GM21529 (cell line): ENCODE data around the gene LITAF.
"Not testable (repeated sequence)": the region's sequence is repeated elsewhere in the genome, so short reads cannot be mapped to it uniquely, and the experiment has no call there.

Experiments used
- ATAC-seq: cut with Tn5 transposase; IDR thresholded peaks from one replicate; pipeline ENCODE4 v1.9.1; 2021; ENCODE audit not compliant: unreplicated experiment

Gene LITAF

DNA sequence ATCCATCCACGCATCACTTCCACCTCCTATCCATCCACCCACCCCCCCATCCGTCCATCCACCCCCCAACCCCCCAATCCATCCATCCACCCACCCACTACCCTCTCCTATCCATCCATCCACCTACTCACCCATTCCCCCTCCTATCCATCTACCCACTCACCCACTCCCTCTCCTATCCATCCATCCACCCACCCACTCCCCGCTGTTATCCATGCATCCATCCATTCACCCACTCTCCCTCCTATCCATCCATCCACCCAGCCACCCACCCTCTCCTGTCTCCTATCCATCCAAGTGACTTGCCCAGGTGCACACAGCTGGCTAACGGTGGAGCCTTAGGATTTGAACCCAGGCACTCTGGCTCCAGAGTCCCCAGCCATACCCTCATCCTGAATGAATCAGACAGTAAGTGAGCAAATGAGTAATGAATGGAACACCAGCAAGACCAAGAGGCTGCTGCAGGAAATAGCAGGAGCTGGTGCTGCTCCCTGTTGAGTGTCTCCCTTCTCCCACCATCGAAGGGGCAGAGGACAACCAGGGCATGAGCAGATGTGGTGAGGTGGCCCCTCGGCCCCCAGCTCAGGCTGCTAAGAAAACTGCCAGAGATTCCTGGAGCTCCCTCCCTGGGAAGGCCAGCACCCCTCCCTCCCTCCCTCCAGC is 62.5 kb downstream of the LITAF start:
- ATAC-seq, result no peak

DNA sequence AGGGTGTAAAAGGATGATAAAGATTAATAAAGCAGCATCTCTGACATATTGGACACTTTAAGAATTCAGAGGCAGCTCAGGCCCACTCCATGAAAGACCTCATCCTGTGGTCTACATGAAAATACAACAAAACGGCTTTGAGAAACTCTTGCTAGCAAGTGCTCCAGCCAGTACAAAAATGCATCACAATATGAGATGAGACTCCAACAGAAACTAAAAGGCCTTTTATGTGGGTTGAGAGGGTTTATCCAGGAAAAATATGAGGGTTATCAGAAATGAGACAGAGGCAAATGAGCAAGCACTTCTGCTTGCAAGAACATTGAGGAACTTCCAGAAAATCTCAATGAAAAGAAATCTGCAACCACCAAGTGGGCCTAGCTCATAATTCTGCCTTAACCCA is 65.7 kb downstream of the LITAF start:
- ATAC-seq, result no peak

DNA sequence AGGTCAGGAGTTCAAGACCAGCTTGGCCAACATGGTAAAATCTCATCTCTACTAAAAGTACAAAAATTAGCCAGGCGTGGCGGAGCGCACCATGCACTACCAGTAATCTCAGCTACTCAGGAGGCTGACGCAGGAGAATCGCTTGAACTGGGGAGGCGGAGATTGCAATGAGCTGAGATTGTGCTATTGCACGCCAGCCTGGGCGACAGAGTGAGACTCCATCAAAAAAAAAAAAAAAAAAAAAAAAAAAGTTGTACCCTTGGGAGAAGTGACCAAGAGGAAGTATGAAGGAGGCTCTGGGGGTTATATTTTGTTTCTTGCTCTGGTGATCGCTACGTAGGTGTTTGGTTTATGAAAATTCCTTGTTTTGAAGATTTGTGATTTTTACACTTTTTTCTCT is 66.3 kb downstream of the LITAF start:
- no peak for ATAC-seq

DNA sequence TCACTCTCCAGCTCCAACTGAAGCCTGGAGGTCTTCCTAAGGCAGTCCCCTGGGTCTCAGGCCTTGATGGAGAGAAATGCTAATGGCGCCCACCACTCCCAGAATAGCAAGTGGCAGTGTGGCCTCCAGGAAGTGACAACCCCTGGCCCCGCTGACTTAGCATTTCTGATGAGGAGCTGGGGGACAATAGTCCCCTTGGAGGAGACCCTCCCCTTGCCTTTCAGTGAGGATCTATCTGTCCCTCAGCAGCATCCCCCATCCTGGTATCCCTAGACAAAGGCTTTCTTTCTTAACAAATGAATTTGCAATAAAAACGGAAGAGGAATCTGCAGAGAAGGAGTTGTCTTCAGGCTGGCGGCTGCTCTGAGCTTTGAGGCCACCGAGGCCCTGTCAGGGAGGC is 68.8 kb downstream of the LITAF start:
- ATAC-seq, result no peak

DNA sequence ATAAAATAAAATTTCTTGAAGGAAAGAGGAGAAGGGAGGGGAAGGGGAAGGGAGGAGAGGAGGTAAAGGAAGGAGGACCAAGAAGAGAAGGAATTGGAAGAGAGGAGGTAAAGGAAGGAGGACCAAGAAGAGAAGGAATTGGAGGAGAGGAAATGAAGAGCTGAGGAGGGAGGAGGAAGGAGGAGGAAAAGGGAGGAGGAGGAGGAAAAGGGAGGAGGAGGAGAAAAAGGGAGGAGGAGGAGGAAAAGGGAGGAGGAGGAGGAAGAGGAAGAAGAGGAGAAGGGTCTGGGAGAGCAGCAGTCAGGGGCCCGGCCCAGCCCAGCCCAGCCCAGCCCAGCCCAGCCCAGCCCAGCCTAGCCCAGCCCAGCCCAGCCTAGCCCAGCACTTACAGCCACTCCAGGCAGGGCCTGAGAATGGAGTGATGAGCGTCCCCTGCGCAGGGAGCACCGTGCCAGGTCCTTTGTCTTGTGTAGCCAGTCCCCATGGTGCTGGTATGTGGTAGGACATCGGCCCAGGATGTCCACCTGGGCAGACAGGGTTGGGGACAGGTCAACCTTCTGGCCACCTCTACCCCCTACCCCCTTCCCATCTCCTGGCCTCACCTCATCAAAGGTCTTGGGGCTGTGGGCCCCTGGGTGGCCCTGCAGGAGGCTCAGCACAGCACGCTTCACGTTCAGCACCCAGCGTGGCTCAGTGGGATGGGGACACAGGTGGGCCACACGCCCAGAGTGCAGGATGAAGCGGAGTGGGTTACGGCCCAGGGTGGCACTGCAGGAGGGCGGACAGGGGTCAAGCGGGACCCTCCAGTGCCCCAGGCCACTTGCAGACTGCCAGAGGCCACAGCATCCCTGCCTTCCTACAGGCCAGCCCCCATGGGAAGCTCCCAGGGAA is 70.9 kb downstream of the LITAF start:
- no peak for ATAC-seq

DNA sequence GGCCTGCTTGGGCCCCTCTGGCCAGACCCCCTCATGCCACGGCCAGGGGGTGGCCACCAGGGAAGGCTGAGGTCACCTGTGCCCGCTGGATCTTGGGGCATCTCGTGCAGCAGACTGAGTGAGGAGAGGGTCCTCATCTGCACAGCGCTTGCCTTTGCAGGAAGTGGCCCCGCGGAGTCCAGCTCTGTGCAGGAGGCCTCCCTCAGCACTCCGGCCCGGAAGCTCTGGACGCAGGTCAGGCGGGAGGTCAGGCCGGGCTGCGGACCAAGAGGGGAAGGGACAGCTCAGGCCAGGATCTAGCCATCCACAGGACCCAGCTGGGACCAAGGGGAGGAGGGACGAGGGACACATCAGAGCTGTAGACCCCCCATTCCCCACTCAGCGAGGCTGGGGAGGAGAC is 72.4 kb downstream of the LITAF start:
- no peak for ATAC-seq

DNA sequence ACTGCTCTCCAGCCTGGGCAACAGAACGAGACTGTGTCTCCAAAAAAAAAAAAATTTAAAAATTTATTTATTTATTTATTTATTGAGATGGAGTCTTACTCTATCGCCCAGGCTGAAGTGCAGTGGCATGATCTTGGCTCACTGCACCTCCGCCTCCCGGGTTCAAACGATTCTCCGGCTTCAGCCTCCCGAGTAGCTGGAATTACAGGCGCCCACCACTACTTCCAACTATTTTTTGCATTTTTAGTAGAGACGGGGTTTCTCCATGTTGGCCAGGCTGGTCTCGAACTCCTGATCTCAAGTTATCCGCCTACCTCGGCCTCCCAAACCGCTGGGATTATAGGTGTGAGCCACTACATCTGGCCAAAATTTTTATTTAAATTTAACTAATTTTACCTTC is 73.4 kb downstream of the LITAF start:
- ATAC-seq, result not testable (repeated sequence)

DNA sequence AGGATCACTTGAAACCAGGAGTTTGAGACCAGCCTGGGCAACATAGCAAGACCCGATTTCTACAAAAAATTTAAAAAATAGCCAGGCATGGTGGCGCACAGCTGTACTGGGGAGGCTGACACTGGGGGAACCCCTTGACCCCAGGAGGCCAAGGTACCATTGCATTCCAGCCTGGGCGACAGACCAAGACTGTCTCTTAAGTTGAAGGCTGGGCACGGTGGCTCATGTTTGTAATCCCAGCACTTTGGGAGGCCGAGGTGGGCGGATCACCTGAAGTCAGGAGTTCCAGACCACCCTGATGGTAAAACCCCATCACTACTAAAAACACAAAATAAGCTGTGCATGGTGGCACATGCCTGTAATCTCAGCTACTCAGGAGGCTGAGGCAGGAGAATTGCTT is 74.9 kb downstream of the LITAF start:
- no peak for ATAC-seq

DNA sequence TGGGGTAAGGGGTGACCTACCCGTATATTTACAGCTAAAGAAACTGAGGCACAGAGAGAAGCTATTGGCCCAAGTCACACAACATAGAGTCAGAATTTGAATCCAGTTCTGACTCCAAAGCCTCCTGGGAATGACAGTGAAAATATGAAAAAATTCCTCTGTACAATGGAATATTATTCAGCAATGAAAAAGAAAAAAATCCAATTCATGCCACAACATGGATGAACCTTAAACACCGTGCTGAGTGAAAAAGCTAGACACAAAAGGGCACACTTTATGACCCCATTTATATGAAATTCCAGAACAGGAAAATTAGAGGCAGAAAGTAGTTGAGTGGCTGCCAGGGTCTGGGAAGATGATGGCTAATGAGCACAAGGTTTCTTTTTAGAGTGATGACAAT is 75.4 kb downstream of the LITAF start:
- ATAC-seq, result no peak

DNA sequence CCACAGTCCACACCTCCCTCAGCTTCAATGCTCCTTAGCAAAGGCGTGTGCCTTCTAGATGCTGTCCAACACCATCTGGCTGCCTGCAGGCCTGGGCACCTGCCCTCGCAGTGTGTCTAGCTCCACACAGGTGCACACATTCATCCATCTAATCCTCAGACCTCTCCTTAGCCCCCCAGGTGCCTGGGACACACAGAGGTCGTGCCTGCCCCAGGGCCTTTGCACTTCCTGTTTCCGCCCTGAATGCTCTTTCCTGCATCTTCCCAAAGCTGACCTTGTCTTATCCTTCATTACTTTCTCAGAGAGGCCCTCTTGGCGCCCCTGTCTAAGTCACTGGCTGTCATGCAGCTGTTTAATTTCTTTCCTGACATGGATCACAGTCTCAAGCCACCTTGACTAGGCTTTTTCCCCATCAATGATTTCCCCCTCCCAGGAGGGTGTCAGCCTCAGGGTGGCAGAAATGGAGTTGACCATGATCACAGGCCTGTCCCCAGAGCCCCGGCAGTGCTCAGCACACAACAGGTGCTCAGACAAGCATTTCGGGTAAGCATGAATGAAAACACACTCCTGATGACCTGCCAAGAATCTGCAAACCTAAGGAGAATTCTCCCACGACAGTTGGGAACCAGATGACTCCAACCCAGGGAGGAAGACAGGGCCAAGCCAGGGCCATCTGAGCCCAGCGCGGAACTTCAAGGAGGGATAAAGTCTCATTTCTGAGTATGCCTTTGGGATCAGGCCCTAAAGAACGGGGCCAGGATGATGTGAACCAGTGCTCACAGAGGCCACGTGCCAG is 76.3 kb downstream of the LITAF start:
- ATAC-seq, result no peak

DNA sequence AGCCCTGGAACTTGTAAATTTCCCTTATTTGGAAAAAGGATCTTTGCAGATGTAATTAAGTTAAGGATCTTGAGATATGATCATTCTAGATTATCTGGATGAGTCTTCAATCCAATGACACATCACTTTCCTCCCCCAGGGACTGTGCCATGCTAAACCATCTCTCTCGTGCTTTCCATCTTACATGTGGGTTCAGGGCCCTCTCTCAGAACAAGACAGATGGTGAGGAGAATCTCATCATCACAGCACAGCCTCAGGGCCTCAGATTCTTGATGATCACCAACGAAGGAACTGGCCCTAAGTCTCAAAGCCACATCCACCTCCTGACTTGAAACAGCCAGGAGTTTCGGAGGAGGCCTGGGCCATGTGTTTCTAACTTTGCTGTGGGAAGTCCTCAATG is 78.7 kb downstream of the LITAF start:
- no peak for ATAC-seq

DNA sequence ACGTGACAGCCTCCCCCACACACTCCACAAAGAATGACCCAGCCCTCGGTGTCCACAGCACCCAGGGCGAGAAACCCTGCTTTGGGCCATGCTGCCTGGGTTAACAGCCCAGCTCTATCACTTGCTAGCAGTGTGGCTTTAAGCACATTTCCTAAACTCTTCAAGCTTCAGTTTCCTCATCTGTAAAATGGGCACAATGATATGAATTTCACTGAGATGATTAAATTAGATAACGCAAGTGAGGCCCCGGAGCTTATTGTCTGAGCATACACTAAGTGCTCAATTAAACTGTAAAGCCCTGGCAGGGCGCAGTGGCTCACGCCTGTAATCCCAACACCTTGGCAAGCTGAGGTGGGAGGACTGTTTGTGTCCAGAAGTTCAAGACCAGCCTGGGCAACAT is 79.4 kb downstream of the LITAF start:
- ATAC-seq, result no peak

DNA sequence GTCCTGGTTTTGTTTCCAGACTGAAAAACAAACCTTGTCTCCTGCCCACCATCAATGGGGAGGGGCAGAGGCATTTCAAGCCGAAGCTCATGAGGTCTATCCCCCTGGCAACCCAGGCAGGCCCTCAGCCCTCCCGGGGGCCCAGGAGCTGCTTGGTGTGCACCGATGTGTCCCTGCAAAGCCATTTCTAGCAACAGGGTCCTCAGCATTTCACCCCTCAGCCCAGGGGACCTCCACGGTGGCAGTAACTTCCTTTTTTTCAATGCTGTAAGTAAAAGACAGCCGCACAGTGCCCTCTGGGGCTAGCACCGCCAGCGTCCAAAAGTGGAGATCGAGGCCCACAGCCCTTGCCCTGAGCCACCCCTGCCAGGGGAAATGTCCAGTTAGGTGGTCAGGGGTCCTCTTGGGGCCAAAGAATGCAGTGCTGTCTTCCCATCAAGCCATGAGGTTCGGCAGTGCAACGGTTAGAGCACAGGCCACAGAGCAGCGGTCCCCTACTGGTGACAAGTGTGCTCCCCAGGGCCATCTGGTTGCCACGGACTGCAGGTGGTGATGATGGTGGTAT is 79.9 kb downstream of the LITAF start:
- ATAC-seq, result no peak

DNA sequence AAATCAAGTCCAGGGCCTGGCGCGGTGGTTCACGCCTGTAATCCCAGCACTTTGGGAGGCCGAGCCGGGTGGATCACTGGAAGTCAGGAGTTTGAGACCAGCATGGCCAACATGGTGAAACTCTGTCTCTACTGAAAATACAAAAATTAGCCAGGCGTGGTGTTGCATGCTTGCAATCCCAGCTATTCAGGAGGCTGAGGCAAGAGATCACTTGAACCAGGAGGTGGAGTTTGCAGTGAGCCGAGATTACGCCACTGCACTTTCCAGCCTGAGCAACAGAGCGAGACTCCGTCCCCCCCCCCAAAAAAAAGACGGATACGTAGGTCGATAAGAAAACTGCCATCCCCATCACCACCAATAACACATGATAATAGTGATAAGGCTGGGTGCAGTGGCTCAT is 82.5 kb downstream of the LITAF start:
- not testable (repeated sequence) for ATAC-seq

DNA sequence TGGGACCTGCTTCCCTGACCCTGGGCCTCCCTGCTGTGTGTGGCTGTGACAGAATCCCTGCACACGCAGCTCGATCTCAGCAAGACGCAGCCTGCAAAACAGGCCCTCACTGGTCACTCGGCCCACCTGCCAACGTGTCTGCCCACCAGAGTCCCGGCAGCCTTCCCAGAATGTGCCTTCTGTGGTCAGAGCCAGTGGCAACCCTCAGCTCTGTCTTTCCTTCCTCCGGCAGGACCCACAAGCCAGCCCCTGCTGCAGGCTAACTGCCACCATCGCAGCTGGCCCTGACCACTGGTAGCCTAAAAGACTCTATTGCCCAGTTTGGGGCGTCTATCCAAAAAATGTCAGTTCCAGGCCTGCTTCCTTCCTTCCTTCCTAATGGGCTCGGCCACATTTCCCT is 83.2 kb downstream of the LITAF start:
- no peak for ATAC-seq

DNA sequence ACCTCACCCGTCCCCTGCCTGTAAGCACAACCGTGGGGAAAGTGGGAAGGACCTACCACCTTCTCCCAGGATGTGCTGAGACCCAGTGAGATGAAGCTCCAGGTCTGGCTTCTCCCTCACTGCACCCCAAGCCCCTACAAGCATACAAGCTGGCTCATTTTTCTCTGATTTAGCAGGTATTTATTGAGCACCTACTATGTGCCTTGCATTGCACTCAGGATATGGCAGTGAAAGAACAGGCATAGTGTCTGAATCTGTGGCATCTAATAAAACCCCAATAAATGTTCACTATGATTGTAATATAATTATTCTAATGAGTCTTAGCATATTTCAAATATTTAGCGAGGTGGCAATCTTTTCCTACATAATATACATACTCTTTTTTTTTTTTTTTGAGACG is 84.5 kb downstream of the LITAF start:
- ATAC-seq, result no peak

DNA sequence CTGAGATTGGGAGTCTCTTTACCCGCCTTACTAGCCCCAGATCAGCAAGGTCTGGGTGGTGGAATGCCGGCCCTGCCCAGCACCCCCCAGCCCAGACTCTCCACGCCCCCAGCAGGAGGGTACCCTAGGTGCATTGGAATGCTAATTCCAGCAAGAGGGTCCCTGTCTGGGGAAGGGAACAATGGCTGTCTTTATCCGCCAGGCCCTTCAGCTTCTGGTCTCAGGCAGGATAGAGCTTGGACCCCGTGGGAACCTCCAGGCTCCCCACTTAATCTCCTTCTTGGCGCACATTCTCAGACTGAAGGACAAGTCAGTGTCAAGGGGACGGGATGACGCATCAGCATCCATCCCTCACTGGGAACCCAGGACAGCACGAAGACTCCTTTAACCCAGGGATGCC is 85.1 kb downstream of the LITAF start:
- ATAC-seq, result no peak

DNA sequence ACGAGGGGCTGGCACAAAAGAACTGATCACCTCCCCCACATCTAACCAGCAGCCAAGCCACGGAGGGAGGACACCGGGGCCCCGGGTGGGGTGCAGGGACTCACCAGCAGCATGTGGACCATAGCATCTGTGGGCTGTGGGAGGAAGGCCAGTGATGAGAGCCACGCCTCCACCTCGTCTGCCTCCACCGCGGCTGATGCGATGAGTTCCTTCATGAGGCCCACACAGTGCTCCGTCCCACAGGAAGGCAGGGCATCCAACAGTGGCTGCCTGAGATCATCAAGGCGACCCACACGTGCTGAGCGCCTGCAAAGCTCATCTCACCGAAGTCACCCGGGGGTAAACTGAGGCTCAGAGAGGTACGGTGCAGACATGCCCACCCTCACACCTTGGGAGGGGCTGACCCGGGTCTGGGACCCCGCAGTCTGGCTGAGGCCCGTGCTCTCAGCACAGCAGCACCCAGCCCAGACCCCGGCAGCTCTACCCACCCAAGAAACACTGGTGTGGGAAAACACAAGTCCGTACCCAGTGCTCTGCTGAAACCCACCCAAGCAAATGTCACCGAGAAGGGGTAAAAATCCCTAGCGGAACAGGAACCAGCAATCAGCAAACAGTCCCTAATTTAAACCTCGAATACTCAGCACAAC is 85.9 kb downstream of the LITAF start:
- ATAC-seq, result no peak

DNA sequence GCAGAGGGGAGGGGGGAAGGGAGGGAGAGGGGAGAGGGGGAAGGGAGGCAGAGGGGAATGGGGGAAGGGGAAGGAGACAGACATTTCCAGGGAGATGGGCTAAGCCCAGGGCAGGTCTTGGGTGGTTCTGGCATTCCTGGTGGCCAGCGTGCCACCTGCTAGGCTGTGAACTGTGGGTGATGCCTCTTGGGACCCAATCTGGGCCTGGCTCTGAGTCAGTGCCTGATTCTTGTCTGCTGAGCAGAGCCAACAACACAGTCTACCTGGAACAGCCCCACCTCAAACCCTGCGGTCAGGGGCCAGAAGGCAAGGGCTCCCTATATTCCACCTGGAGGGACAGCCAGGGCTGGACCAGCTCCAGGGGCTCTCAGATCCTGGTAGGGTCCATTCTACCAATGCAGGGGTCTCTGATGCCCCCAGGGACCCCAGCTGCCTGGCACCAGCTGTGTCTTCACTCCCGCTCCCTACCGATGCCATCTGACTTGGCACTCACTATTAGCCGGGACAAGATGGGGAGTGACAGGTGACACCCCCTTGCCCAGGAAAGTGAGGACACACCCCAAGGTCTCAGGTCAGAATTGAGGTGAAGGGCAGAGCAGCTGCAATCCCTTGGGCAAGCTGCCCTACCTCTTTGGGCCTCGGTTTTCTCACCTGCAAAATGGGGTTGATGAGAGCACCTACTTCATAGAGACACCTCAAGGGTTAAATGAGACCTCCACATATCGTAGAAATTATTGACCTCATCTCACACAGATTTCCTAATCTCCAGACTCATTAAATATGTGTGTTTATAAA is 87.2 kb downstream of the LITAF start:
- ATAC-seq, result no peak

DNA sequence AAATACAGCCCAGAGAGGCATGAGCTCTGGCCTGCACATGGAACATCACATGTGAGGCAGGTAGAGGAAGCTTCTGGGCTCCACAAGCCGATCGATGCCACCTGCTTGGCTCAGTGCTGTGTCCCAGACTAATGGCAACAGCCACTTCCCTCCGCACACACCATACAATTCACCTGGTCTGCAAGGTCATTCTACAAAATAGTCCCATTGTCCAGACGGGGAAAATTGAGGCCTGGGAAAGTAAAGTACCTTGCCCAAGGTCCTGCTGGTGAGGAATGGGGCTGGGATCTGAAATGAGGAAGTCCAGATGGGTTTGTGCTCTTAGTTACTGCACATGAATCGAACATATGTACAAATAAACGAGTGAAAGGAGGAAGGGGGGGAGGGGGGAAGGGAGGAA is 88.0 kb downstream of the LITAF start:
- ATAC-seq, result no peak
